GM13976 (cell line): ENCODE data around the gene AKR1E2.

Source experiments
- DNase-seq: peaks from one replicate; pipeline ENCODE4 v3.0.0; 2012; ENCODE audit warnings: low spot score
- CTCF ChIP-seq: IDR thresholded peaks from 2 replicates; pipeline ENCODE4 v1.5.1; 2012; ENCODE audit warnings: borderline replicate concordance, mild to moderate bottlenecking; ENCODE audit not compliant: insufficient read depth; ENCODE audit errors: extremely low read depth, missing control alignments, control extremely low read depth
- in situ Hi-C: fragments of 300-500 bp; cut with MboI; formaldehyde crosslinking; loops from one replicate; pipeline ENCODE4 v1.12.0; 2022; ENCODE audit warnings: low sequenced_read_pairs, mixed read lengths, inconsistent platforms; ENCODE audit not compliant: unreplicated experiment

AKR1E2 gene

GRCh38 chr10:4825868-4826791 lies at the start of gene AKR1E2:
TSS of gene AKR1E2 (plus strand) at chr10:4826207. CDS start at chr10:4826325, 118 bp downstream.
- no peak for TF ChIP-seq CTCF
- DNase-seq: peak; percentile 56
- in situ Hi-C loops: loop anchor here (25.0 kb wide), 2 partner anchors 561 to 786 kb away; no protein-coding TSS in a partner anchor

GRCh38 chr10:4776234-4776638 lies 49.8 kb upstream of the AKR1E2 start:
- DNase-seq: no peak
- no peak for TF ChIP-seq CTCF
- in situ Hi-C loops: no loop called here

GRCh38 chr10:4778761-4779160 lies 47.2 kb upstream of the AKR1E2 start:
- no peak for DNase-seq
- no peak for TF ChIP-seq CTCF
- in situ Hi-C loops: no loop called here

- TF ChIP-seq CTCF: no peak
- in situ Hi-C loops: no loop called here
- no peak for DNase-seq
Observed at GRCh38 chr10:4780091-4780490, 45.9 kb upstream of the AKR1E2 start.

GRCh38 chr10:4780782-4781181 lies 45.2 kb upstream of the AKR1E2 start:
- in situ Hi-C loops: no loop called here
- no peak for DNase-seq
- no peak for TF ChIP-seq CTCF

GRCh38 chr10:4781955-4782354 lies 44.1 kb upstream of the AKR1E2 start:
- in situ Hi-C loops: no loop called here
- no peak for TF ChIP-seq CTCF
- no peak for DNase-seq
